Smooth muscle cell (in vitro differentiated cells): ENCODE measurements around the gene DNER. TPM values are rescaled to one million over a fixed set of nuclear protein-coding genes. Genes with fewer than 3 reads are reported as not detected.

Experiments
- DNase-seq: peaks from one replicate; lab custom pipeline; 2025; ENCODE audit not compliant: unreplicated experiment; lab: John Stamatoyannopoulos, UW
- H2AFZ ChIP-seq: fragments of 200-600 bp; sonication (generic); 2 replicates; pipeline ENCODE4 v1.6.0; 2016; ENCODE audit warnings: antibody characterized with exemption, low read depth, mild to moderate bottlenecking
- H3F3A ChIP-seq: fragments of 200-600 bp; sonication (generic); 2 replicates; pipeline ENCODE4 v1.6.0; 2017; ENCODE audit warnings: antibody characterized with exemption, low read depth
- H3K27ac ChIP-seq: fragments of 200-600 bp; sonication (generic); 2 replicates; pipeline ENCODE4 v1.5.1; 2016; ENCODE audit warnings: low read depth, mild to moderate bottlenecking
- H3K27me3 ChIP-seq: fragments of 200-600 bp; sonication (generic); 2 replicates; pipeline ENCODE4 v1.6.1; 2016; ENCODE audit warnings: low read depth, mild to moderate bottlenecking
- H3K36me3 ChIP-seq: fragments of 200-600 bp; sonication (generic); 2 replicates; pipeline ENCODE4 v1.5.1; 2016; ENCODE audit warnings: low read depth
- H3K4me1 ChIP-seq: fragments of 200-600 bp; sonication (generic); 2 replicates; pipeline ENCODE4 v1.5.1; 2016; ENCODE audit warnings: low read depth
- H3K4me2 ChIP-seq: fragments of 200-600 bp; sonication (generic); 2 replicates; pipeline ENCODE4 v1.6.0; 2016; ENCODE audit warnings: mild to moderate bottlenecking
- H3K4me3 ChIP-seq: fragments of 200-600 bp; sonication (generic); 2 replicates; pipeline ENCODE4 v1.5.1; 2016; ENCODE audit warnings: mild to moderate bottlenecking
- H3K79me2 ChIP-seq: fragments of 200-600 bp; sonication (generic); 2 replicates; pipeline ENCODE4 v1.6.0; 2016; ENCODE audit warnings: low read depth, mild to moderate bottlenecking
- H3K9ac ChIP-seq: fragments of 200-600 bp; sonication (generic); 2 replicates; pipeline ENCODE4 v1.6.0; 2016; ENCODE audit warnings: low read depth
- H3K9me3 ChIP-seq: fragments of 200-600 bp; sonication (generic); replicated peaks from 2 replicates; pipeline ENCODE4 v1.5.1; 2016; ENCODE audit warnings: low read depth
- H4K20me1 ChIP-seq: fragments of 200-600 bp; sonication (generic); 2 replicates; pipeline ENCODE4 v1.6.0; 2016; ENCODE audit warnings: low read depth
- WGBS: methylation state at CpG from one replicate; pipeline ENCODE4 v1.1.7; 2016; ENCODE audit warnings: low lambda C conversion rate; 5-methylcytosine and 5-hydroxymethylcytosine counted together
- polyA plus RNA-seq: library from polyadenylated mRNA; unstranded; fragments of >200 nt; fragmentation: Nextera tagmentation; extraction: Ambion mirVana; gene quantifications from 2 replicates; pipeline ENCODE4 v1.2.1, GENCODE V29; 2016
- total RNA-seq: library from RNA; depleted of rRNA; stranded (reverse); fragments of >200 nt; gene quantifications from 2 replicates; pipeline ENCODE4 v1.2.3, GENCODE V29; 2014
- TF ChIP-seq, protein P1 (sequence below): fragments of 200-600 bp; sonication (generic); IDR thresholded peaks from 2 replicates; pipeline ENCODE4 v1.5.1; 2017; ENCODE audit warnings: borderline replicate concordance, mild to moderate bottlenecking, antibody characterized with exemption; ENCODE audit not compliant: insufficient read depth, poor library complexity, severe bottlenecking

The DNER gene
- total and polyA plus RNA-seq, 2 experiments from 2014 or later, result 0.31 to 0.61 TPM

DNA sequence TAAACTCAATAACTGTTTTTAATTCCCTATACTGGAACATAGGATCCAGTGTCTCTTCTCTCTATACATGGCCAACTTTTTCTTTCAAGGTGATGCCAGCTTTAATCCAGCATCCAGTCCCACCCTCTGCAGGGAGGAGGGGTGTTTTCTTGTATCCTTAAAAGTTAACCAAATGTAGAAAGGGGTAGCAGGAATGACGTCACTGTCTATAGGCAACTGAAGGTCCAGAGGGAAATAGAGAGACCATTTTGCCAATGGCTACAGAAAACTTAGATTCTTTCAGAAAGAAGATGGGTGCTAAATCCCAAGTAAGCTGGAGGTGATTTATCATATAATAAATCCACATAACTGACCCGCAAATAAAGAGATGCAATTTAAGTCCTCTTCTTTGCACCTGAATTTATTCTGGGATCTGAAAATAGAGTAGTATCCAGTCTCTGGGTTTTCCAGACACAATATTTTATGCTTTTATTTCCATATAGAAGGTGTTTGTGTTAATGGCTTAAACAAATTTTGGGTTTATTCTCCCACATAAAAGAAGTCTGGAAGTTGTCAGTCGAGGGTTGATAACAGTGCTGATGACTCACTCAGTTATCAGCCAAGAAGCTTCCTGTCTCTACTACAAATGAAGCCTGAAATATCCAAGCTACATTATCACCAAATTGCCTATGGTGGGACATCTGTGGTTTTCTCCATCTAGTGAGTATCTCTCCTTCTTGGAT is 5.7 kb upstream of the DNER start:
- no peaks in the 10 kb centered on the region for H4K20me1 ChIP-seq
- TF ChIP-seq, protein P1, sequence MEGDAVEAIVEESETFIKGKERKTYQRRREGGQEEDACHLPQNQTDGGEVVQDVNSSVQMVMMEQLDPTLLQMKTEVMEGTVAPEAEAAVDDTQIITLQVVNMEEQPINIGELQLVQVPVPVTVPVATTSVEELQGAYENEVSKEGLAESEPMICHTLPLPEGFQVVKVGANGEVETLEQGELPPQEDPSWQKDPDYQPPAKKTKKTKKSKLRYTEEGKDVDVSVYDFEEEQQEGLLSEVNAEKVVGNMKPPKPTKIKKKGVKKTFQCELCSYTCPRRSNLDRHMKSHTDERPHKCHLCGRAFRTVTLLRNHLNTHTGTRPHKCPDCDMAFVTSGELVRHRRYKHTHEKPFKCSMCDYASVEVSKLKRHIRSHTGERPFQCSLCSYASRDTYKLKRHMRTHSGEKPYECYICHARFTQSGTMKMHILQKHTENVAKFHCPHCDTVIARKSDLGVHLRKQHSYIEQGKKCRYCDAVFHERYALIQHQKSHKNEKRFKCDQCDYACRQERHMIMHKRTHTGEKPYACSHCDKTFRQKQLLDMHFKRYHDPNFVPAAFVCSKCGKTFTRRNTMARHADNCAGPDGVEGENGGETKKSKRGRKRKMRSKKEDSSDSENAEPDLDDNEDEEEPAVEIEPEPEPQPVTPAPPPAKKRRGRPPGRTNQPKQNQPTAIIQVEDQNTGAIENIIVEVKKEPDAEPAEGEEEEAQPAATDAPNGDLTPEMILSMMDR, result no peak
- no peak overlapping the region for H3K4me2 ChIP-seq
- H2AFZ ChIP-seq, result no peak overlapping the region
- no peak overlapping the region for H3K4me3 ChIP-seq
- H3K4me1 ChIP-seq, result no peaks in the 10 kb centered on the region
- no peaks in the 10 kb centered on the region for H3K36me3 ChIP-seq
- H3F3A ChIP-seq, result no peaks in the 10 kb centered on the region
- H3K9me3 ChIP-seq, result no peaks in the 10 kb centered on the region
- WGBS, result 59% methylated on average over 3 of the region's 3 CpGs
- DNase-seq, result no peak
- H3K79me2 ChIP-seq, result no peaks in the 10 kb centered on the region
- no peak overlapping the region for H3K27ac ChIP-seq
- H3K27me3 ChIP-seq, result peaks cover 39% of the 10 kb centered on the region
- no peak overlapping the region for H3K9ac ChIP-seq

DNA sequence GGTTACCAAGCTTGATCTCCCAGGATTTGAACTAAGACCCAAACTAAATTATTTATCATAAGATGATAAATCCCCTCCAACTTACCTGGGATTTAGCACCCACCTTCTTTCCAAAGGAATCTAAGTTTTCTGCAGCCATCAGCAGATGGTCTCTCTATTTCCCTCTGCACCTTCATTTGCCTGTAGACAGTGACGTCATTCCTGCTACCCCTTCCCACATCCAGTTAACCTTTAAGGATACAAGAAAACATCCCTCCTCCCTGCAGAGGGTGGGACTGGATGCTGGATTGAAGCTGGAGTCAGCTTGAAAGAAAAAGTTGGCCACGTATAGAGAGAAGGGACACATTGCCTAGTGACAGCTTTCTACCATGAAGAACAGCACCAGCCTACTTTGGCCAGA is 3.7 kb upstream of the DNER start:
- H3K9me3 ChIP-seq, result no peaks in the 10 kb centered on the region
- whole genome bisulfite sequencing, result 63% methylated on average over 2 of the region's 2 CpGs
- H3K4me2 ChIP-seq, result no peak overlapping the region
- H3K79me2 ChIP-seq, result no peaks in the 10 kb centered on the region
- no peak overlapping the region for H3K9ac ChIP-seq
- no peak overlapping the region for H2AFZ ChIP-seq
- no peaks in the 10 kb centered on the region for H4K20me1 ChIP-seq
- H3K4me3 ChIP-seq, result no peak overlapping the region
- no peaks in the 10 kb centered on the region for H3F3A ChIP-seq
- no peak for DNase-seq
- no peaks in the 10 kb centered on the region for H3K36me3 ChIP-seq
- peaks cover 13% of the 10 kb centered on the region for H3K4me1 ChIP-seq
- peaks cover 57% of the 10 kb centered on the region for H3K27me3 ChIP-seq
- TF ChIP-seq, protein P1, result no peak
- no peak overlapping the region for H3K27ac ChIP-seq

DNA sequence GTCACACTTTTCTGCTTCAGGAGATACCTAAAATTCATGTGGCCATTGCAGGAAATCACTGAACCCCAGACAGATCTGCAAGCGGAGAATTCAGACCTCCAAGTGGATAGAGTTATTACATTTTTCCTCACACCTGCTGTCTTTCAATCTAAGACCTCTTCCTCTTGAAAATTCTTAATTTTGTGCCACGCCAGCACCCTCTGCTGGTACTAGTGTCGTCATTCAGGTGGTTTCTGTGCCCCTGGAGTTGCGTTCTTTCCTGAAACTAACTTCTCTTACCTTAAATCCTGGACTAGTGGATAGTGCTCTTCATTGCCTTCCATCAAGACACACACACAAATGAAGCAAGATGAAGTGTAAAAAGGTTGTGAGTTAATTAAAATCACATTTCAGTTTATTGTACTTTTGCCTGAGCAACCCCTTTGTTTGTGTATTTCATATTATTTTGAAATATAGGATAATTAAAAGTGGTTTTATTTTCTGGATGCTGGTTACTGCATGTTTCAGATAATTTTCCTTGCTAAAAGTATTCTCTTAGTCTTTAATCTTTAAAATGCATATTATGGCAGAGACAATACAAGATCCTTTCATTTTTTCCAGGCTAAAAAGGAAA is 1.6 kb upstream of the DNER start:
- TF ChIP-seq, protein P1, result peak; percentile 36
- Histone ChIP-seq H3K79me2 (no peaks in the 10 kb centered on the region), H3K36me3 (no peaks in the 10 kb centered on the region), H3K4me3 (no peak overlapping the region), H2AFZ (no peak overlapping the region), H3F3A (no peaks in the 10 kb centered on the region), H3K9me3 (no peaks in the 10 kb centered on the region), H3K9ac (no peak overlapping the region), H3K4me2 (no peak overlapping the region), H3K27ac (no peak overlapping the region), H4K20me1 (no peaks in the 10 kb centered on the region), H3K4me1 (peaks cover 14% of the 10 kb centered on the region), H3K27me3 (peaks cover 78% of the 10 kb centered on the region)
- DNase-seq, result no peak
- 14% methylated on average over 4 of the region's 4 CpGs for WGBS
